IPS-11a (cell line): ENCODE measurements around the gene MMRN1.

Experiments
- H3K4me3 ChIP-seq: one replicate; pipeline ENCODE4 v1.5.1; 2013; ENCODE audit warnings: low read depth, low read length, control low read depth

MMRN1 gene

GRCh38 chr4:89994176-89994873 is 99.7 kb downstream of the MMRN1 start:
- H3K4me3 ChIP-seq: no peak overlapping the region

GRCh38 chr4:89995006-89995405 is 100.4 kb downstream of the MMRN1 start:
- H3K4me3 ChIP-seq: no peak overlapping the region

DNA sequence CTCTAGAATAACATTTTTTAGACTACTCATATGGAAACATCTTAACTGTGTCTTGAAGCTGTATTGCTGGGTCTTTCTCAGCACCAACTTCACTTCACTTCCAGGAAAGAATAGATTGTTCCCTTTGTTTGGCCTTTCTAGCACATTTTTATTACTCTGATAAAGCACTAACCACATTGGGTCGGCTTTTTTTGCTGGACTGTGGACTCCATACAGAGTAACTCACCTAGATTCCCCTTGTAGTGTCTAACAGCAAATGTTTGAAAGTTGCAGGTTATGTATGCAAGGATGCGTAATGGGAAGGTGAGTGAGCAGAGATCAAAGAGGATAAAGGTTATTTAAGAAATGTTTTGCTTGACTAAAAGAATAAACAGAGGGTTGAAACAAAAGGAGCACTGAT is 101.2 kb downstream of the MMRN1 start:
- H3K4me3 ChIP-seq: no peak overlapping the region

GRCh38 chr4:89997171-89997704 is 102.6 kb downstream of the MMRN1 start:
- no peak overlapping the region for H3K4me3 ChIP-seq

GRCh38 chr4:89998469-89999011 is 103.9 kb downstream of the MMRN1 start:
- no peak overlapping the region for H3K4me3 ChIP-seq

DNA sequence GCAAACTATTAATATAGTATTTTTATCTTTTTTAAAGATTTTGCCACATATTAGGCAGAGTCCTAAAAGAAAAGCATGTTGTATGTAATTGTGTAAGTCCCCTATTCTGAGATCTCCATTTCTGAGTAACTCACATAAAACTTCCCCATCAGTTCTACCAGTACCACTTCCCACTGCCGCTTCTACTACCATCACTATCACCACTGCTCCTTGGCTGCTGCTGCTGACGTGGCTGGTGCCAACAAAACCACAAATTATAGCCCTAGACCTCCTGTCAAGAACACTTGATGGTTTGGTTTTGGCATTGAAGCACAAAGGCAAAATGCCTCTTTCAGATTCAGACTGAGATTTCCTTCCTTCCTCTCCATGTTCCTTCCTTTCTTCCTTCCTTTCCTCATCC is 106.4 kb downstream of the MMRN1 start:
- H3K4me3 ChIP-seq: no peak overlapping the region

DNA sequence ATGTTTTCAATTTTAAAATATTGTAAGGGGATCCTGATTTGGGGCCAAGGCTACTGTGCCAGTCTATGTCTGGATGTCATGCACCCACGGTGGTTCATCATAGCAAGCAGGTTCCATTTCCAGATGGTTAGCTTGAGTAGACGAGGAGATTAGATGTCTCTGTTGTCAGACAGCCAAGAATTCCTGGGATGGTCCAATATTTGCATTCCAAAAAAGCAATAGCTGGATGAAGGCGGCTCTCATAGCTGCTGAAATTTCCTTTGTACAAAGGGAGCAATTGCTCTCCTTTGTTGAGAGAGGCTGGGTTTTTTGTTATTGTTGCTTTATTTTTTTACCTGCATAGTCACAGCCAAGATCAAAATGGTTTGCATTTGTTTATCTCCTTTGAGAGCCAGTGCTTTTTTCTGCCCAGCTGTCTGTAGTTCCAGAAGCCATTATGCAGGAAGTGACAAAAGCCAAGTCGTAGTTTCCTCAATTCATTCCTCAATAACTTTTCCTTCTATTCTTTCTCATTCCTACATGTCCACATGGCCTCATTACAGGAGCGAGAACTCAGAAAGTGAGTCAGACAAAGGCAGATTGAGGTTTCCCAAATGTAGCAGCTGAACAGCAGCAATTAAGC is 107.9 kb downstream of the MMRN1 start:
- H3K4me3 ChIP-seq: no peak overlapping the region
